HepG2 (cell line): Measurements from ENCODE around the gene ENDOU. TPM values are rescaled to one million over a fixed set of nuclear protein-coding genes. Genes with fewer than 3 reads are reported as not detected.

ENCODE experiments used
- ARID2 ChIP-seq: sonication (generic); formaldehyde crosslinking; IDR thresholded peaks from 2 replicates; pipeline ENCODE4 v1.8.1; 2022; ENCODE audit warnings: mild to moderate bottlenecking, missing genetic modification reagents, borderline replicate concordance
- CBX2 ChIP-seq, 2 experiments: fragments of 200-600 bp in 1 of 2; sonication (generic); formaldehyde crosslinking in 1 of 2; IDR thresholded peaks; 2 replicates each; pipeline versions ENCODE4 v1.7.0 to v1.8.1; 2018 to 2022; ENCODE audit warnings: low read depth in 2 of 2, low read length in 1 of 2, mild to moderate bottlenecking in 1 of 2, missing genetic modification reagents in 1 of 2
- DBP ChIP-seq: sonication (generic); formaldehyde crosslinking; IDR thresholded peaks from 2 replicates; pipeline ENCODE4 v1.4.0; 2020; ENCODE audit warnings: missing genetic modification reagents; ENCODE audit errors: not compliant biosample characterization
- GPBP1L1 ChIP-seq: sonication (generic); formaldehyde crosslinking; IDR thresholded peaks from 2 replicates; pipeline ENCODE4 v1.5.0; 2020; ENCODE audit warnings: mild to moderate bottlenecking, missing genetic modification reagents
- GPN1 ChIP-seq: sonication (generic); formaldehyde crosslinking; IDR thresholded peaks from 2 replicates; pipeline ENCODE4 v1.5.1; 2020; ENCODE audit warnings: missing genetic modification reagents, borderline replicate concordance
- HES4 ChIP-seq: sonication (generic); formaldehyde crosslinking; IDR thresholded peaks from 2 replicates; pipeline ENCODE4 v1.9.0; 2021; ENCODE audit warnings: mild to moderate bottlenecking, missing genetic modification reagents, borderline replicate concordance
- MAFF ChIP-seq: IDR thresholded peaks from 2 replicates; pipeline ENCODE4 v1.6.1; 2011; ENCODE audit warnings: low read depth, low read length, improper control_type of control experiment
- MIER2 ChIP-seq: IDR thresholded peaks from 2 replicates; pipeline ENCODE4 v1.6.1; 2016; ENCODE audit warnings: missing biosample characterization, missing genetic modification reagents
- MTF1 ChIP-seq: sonication (generic); formaldehyde crosslinking; IDR thresholded peaks from 2 replicates; pipeline ENCODE4 v1.5.0; 2020; ENCODE audit warnings: missing genetic modification reagents
- MXD4 ChIP-seq: IDR thresholded peaks from 2 replicates; pipeline ENCODE4 v1.6.1; 2016; ENCODE audit warnings: mild to moderate bottlenecking, missing biosample characterization, missing genetic modification reagents
- NPAS2 ChIP-seq: sonication (generic); formaldehyde crosslinking; IDR thresholded peaks from 2 replicates; pipeline ENCODE4 v1.8.0; 2022; ENCODE audit warnings: mild to moderate bottlenecking, missing genetic modification reagents, borderline replicate concordance
- RARA ChIP-seq: IDR thresholded peaks from 2 replicates; pipeline ENCODE4 v1.6.1; 2016; ENCODE audit warnings: missing genetic modification reagents, missing compliant biosample characterization
- SALL2 ChIP-seq: sonication (generic); formaldehyde crosslinking; IDR thresholded peaks from 2 replicates; pipeline ENCODE4 v1.8.1; 2023; ENCODE audit warnings: mild to moderate bottlenecking, missing genetic modification reagents, inconsistent platforms
- SMAD1 ChIP-seq: sonication (generic); formaldehyde crosslinking; IDR thresholded peaks from 2 replicates; pipeline ENCODE4 v1.4.0; 2020; ENCODE audit warnings: missing genetic modification reagents, low read depth, mild to moderate bottlenecking, borderline replicate concordance
- TBL1XR1 ChIP-seq: fragments of 150-350 bp; IDR thresholded peaks from 2 replicates; pipeline ENCODE4 v1.6.1; 2014; ENCODE audit warnings: borderline replicate concordance, low read length; ENCODE audit not compliant: partially characterized antibody
- ZNF10 ChIP-seq: sonication (generic); formaldehyde crosslinking; IDR thresholded peaks from 2 replicates; pipeline ENCODE4 v1.4.0; 2020; ENCODE audit warnings: mild to moderate bottlenecking, low read depth, missing genetic modification reagents, borderline replicate concordance
- ZNF136 ChIP-seq: sonication (generic); formaldehyde crosslinking; IDR thresholded peaks from 2 replicates; pipeline ENCODE4 v1.8.1; 2022; ENCODE audit warnings: low read depth, mild to moderate bottlenecking, moderate library complexity, missing genetic modification reagents
- ZNF230 ChIP-seq: sonication (generic); formaldehyde crosslinking; IDR thresholded peaks from 2 replicates; pipeline ENCODE4 v1.4.0; 2020; ENCODE audit warnings: mild to moderate bottlenecking, missing genetic modification reagents
- ZNF530 ChIP-seq: sonication (generic); formaldehyde crosslinking; IDR thresholded peaks from 2 replicates; pipeline ENCODE4 v1.5.0; 2020; ENCODE audit warnings: low read depth, mild to moderate bottlenecking, missing genetic modification reagents
- ZNF598 ChIP-seq: sonication (generic); formaldehyde crosslinking; IDR thresholded peaks from 2 replicates; pipeline ENCODE4 v1.5.1; 2020; ENCODE audit warnings: mild to moderate bottlenecking, missing genetic modification reagents, borderline replicate concordance
- ZNF691 ChIP-seq: sonication (generic); formaldehyde crosslinking; IDR thresholded peaks from 2 replicates; pipeline ENCODE4 v1.4.0; 2020; ENCODE audit warnings: missing genetic modification reagents, low read depth, mild to moderate bottlenecking, borderline replicate concordance
- ZNF7 ChIP-seq: IDR thresholded peaks from 2 replicates; pipeline ENCODE4 v1.6.1; 2016; ENCODE audit warnings: missing biosample characterization, missing genetic modification reagents
- ZSCAN21 ChIP-seq: sonication (generic); formaldehyde crosslinking; IDR thresholded peaks from 2 replicates; pipeline ENCODE4 v1.8.0; 2022; ENCODE audit warnings: mild to moderate bottlenecking, missing genetic modification reagents, moderate library complexity, borderline replicate concordance
- ZSCAN25 ChIP-seq: sonication (generic); formaldehyde crosslinking; IDR thresholded peaks from 2 replicates; pipeline ENCODE4 v1.8.0; 2022; ENCODE audit warnings: mild to moderate bottlenecking, missing genetic modification reagents
- polyA plus RNA-seq, 8 experiments: library from polyadenylated mRNA; depleted of rRNA in 3 of 8; stranded (reverse) in 7 of 8; unstranded in 1 of 8; fragments of >200 nt; fragmentation: Illumina TruSeq in 4 of 8; extraction: Trizol in 4 of 8; gene quantifications; 2 replicates each; pipeline versions ENCODE4 v1.2.1 to v1.2.3, GENCODE V29; 2011 to 2016; ENCODE audit warnings: low read depth in 4 of 8, missing spikeins in 1 of 8, mixed read lengths in 1 of 8; ENCODE audit not compliant: insufficient read depth in 1 of 8
- total RNA-seq, 5 experiments: library from RNA; depleted of rRNA; stranded (reverse); fragments of >200 nt; fragmentation: Illumina TruSeq; extraction: Trizol; gene quantifications; 2 replicates each; pipeline ENCODE4 v1.2.3, GENCODE V29; 2016; ENCODE audit warnings: low read depth in 1 of 5
- TF ChIP-seq, protein P1 (sequence below): sonication (generic); formaldehyde crosslinking; IDR thresholded peaks from 2 replicates; pipeline ENCODE4 v1.9.0; 2021; ENCODE audit warnings: missing genetic modification reagents, mild to moderate bottlenecking, borderline replicate concordance

Gene ENDOU
- total and polyA plus RNA-seq, 2 of the 13 experiments (the other 11 are each of a cell fraction or from before 2014, with no cell fraction given) = not detected

DNA sequence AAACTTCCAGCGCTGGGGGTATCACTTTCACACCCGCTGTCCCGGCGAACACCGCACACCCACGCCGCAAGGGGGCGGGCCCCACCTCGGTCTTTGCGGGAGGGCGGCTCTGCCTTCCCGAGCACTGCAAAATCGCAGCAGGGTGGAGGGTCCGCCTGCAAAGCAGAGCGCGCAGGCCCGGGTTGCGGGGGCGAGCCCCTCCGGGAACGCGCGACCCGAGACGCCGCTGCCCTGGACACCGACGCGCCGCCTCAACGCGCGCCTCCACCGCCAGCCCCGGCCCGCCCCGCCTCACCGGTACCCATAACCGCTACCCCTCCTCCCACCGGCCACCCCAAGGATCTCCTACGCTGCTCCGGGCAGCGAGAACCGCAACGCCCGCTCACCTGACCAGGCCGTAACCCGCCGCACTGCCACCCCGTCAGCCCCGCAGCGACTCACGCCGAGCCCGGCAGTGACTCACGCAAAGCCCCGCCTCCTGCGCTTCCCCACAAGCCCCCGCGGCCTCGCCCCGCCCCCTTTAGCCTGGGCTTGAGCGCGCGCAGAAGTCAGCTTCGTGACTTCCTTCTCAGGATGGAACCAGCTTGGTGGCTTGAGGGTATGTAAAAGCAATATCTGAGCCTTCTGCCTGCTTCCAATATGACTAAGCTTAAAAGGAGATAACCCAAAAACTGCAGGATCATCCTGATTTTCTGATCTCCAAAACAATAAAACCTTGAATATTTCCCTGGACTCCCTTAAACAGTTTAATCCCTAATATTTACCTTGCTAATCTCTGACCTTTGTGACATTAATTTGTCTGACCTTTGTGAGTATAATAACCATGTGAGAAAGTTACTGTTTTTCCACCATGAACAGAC is 19.5 kb downstream of the ENDOU start, which contains the start of gene RPAP3 (continued):
- TF ChIP-seq NPAS2 (no peak), ZNF10 (CRISPR knock-in tag) (no peak), HES4 (CRISPR knock-in tag) (peak; percentile 65; the same call in 1 of the 2 replicates), RARA (CRISPR knock-in tag) (no peak), ZNF230 (peak; percentile 90), ZNF7 (CRISPR knock-in tag) (no peak), ZNF530 (CRISPR knock-in tag) (no peak), DBP (CRISPR knock-in tag) (no peak), SALL2 (CRISPR knock-in tag) (0 out of 2 replicates have a peak, but pooled peaks have one; percentile 59), ARID2 (CRISPR knock-in tag) (no peak; the same call in none of the 2 replicates), CBX2 (IDR thresholded peaks at IDR 0.05; ENCODE audit: low read depth, low read length) (no peak), CBX2 (CRISPR knock-in tag; IDR thresholded peaks at IDR 0.05; ENCODE audit: low read depth) (no peak), MIER2 (no peak), SMAD1 (CRISPR knock-in tag) (no peak; the same call in 1 of the 2 replicates), MAFF (no peak), GPBP1L1 (CRISPR knock-in tag) (no peak), ZSCAN25 (CRISPR knock-in tag) (no peak), ZNF691 (CRISPR knock-in tag) (peak; percentile 87), GPN1 (CRISPR knock-in tag) (no peak), ZSCAN21 (peak; percentile 88; the same call in 1 of the 2 replicates), ZNF136 (no peak), MXD4 (CRISPR knock-in tag) (peak; percentile 61; the same call in 1 of the 2 replicates), TBL1XR1 (no peak), MTF1 (no peak), ZNF598 (CRISPR knock-in tag) (peak; percentile 70; the same call in 1 of the 2 replicates)
- TF ChIP-seq, protein P1, sequence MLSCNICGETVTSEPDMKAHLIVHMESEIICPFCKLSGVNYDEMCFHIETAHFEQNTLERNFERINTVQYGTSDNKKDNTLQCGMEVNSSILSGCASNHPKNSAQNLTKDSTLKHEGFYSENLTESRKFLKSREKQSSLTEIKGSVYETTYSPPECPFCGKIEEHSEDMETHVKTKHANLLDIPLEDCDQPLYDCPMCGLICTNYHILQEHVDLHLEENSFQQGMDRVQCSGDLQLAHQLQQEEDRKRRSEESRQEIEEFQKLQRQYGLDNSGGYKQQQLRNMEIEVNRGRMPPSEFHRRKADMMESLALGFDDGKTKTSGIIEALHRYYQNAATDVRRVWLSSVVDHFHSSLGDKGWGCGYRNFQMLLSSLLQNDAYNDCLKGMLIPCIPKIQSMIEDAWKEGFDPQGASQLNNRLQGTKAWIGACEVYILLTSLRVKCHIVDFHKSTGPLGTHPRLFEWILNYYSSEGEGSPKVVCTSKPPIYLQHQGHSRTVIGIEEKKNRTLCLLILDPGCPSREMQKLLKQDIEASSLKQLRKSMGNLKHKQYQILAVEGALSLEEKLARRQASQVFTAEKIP (CRISPR knock-in tag) = no peak
